Trophoblast cell (in vitro differentiated cells and primary cell): ENCODE data around the gene SERPIND1.

ENCODE experiments used
- DNase-seq, 2 donors: peaks; one replicate each; pipeline ENCODE4 v3.0.0-alpha.2; 2016
- H2AFZ ChIP-seq: 2 replicates; pipeline ENCODE4 v1.6.1; 2013; ENCODE audit warnings: low read length, moderate library complexity, mild to moderate bottlenecking; ENCODE audit not compliant: insufficient read depth, poor library complexity
- H2AK5ac ChIP-seq: 2 replicates; pipeline ENCODE4 v1.6.1; 2013; ENCODE audit warnings: mild to moderate bottlenecking, low read length
- H2BK120ac ChIP-seq: 2 replicates; pipeline ENCODE4 v1.6.1; 2013; ENCODE audit warnings: low read length, mild to moderate bottlenecking, moderate library complexity; ENCODE audit not compliant: insufficient read depth, poor library complexity
- H2BK12ac ChIP-seq: 2 replicates; pipeline ENCODE4 v1.6.1; 2013; ENCODE audit warnings: mild to moderate bottlenecking, low read length, moderate library complexity
- H2BK5ac ChIP-seq: 2 replicates; pipeline ENCODE4 v1.6.1; 2013; ENCODE audit warnings: low read length, low read depth, moderate library complexity, mild to moderate bottlenecking; ENCODE audit not compliant: poor library complexity
- H3K14ac ChIP-seq: 2 replicates; pipeline ENCODE4 v1.6.1; 2013; ENCODE audit warnings: mild to moderate bottlenecking, low read length
- H3K18ac ChIP-seq: 2 replicates; pipeline ENCODE4 v1.6.1; 2013; ENCODE audit warnings: mild to moderate bottlenecking, low read length
- H3K23ac ChIP-seq: 2 replicates; pipeline ENCODE4 v1.6.1; 2013; ENCODE audit warnings: low read length
- H3K27ac ChIP-seq: 2 replicates; pipeline ENCODE4 v1.5.1; 2013; ENCODE audit warnings: low read depth, mild to moderate bottlenecking, inconsistent platforms, low read length, moderate library complexity
- H3K27me3 ChIP-seq: 2 replicates; pipeline ENCODE4 v1.6.1; 2013; ENCODE audit warnings: inconsistent platforms, mild to moderate bottlenecking, low read length, moderate library complexity; ENCODE audit not compliant: insufficient read depth
- H3K36me3 ChIP-seq, 2 experiments: 1 replicate in 1 of 2; 2 replicates in 1 of 2; pipeline ENCODE4 v1.6.1; 2013; ENCODE audit warnings: low read length in 2 of 2, mild to moderate bottlenecking in 2 of 2, moderate library complexity in 1 of 2; ENCODE audit not compliant: insufficient read depth in 2 of 2, control insufficient read depth in 1 of 2
- H3K4ac ChIP-seq: 2 replicates; pipeline ENCODE4 v1.6.1; 2013; ENCODE audit warnings: low read depth, mild to moderate bottlenecking, low read length, moderate library complexity
- H3K4me1 ChIP-seq, 2 experiments: 1 replicate in 1 of 2; 2 replicates in 1 of 2; pipeline ENCODE4 v1.6.1; 2013; ENCODE audit warnings: low read length in 2 of 2, mild to moderate bottlenecking in 2 of 2, moderate library complexity in 1 of 2; ENCODE audit not compliant: insufficient read depth in 2 of 2, control insufficient read depth in 1 of 2
- H3K4me2 ChIP-seq: 2 replicates; pipeline ENCODE4 v1.6.1; 2013; ENCODE audit warnings: inconsistent platforms, mild to moderate bottlenecking, low read length, moderate library complexity
- H3K4me3 ChIP-seq: 2 replicates; pipeline ENCODE4 v1.5.1; 2013; ENCODE audit warnings: mild to moderate bottlenecking, low read depth, low read length, inconsistent platforms
- H3K79me1 ChIP-seq: one replicate; pipeline ENCODE4 v1.6.1; 2013; ENCODE audit warnings: low read length
- H3K79me2 ChIP-seq: 2 replicates; pipeline ENCODE4 v1.6.1; 2013; ENCODE audit warnings: low read length, mild to moderate bottlenecking; ENCODE audit not compliant: control insufficient read depth, insufficient read depth, poor library complexity
- H3K9ac ChIP-seq: 2 replicates; pipeline ENCODE4 v1.6.1; 2013; ENCODE audit warnings: mild to moderate bottlenecking, low read length
- H3K9me3 ChIP-seq: 2 replicates; pipeline ENCODE4 v1.6.1; 2013; ENCODE audit warnings: low read depth, mild to moderate bottlenecking, control low read depth, inconsistent platforms, low read length; ENCODE audit not compliant: insufficient read depth
- H4K12ac ChIP-seq: 2 replicates; pipeline ENCODE4 v1.6.1; 2013; ENCODE audit warnings: low read depth, mild to moderate bottlenecking, low read length, moderate library complexity
- H4K8ac ChIP-seq: 2 replicates; pipeline ENCODE4 v1.6.1; 2013; ENCODE audit warnings: low read depth, mild to moderate bottlenecking, low read length, moderate library complexity
- H4K91ac ChIP-seq: one replicate; pipeline ENCODE4 v1.6.1; 2013; ENCODE audit warnings: low read depth, mild to moderate bottlenecking, low read length, moderate library complexity
- WGBS: extraction: QIAGEN DNeasy Blood & Tissue Kit; methylation state at CpG from one replicate; pipeline ENCODE4 v1.1.7; 2013; ENCODE audit warnings: missing lambda C conversion rate; ENCODE audit not compliant: insufficient read length, insufficient coverage; ENCODE audit errors: extremely low coverage; 5-methylcytosine and 5-hydroxymethylcytosine counted together

Gene SERPIND1

DNA sequence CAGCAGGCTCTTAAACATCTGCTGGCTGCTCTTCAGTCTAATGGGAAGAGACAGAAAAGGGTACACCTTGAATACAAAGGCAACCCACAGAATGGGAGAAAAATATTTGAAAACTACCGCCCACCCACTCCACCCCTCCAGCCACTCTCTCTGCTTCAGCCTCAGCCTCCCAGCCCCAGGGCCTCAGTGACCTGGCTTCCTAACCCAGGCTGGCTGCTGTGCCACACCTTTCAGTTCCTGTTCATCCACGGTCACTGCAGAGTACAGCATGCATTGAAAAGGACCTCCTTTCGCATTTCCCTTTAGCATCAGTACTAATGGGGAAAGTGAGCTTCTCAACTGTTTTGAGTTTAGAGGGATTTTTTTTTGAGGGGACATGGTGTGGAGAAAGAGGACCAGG, 28.8 kb upstream of the SERPIND1 start:
- H2AFZ ChIP-seq: no peak overlapping the region
- no peak overlapping the region for H4K8ac ChIP-seq
- no peak overlapping the region for H2BK120ac ChIP-seq
- no peak overlapping the region for H3K4ac ChIP-seq
- H4K12ac ChIP-seq: no peak overlapping the region
- H3K79me2 ChIP-seq: no peaks in the 10 kb centered on the region
- no peaks in the 10 kb centered on the region for H3K9me3 ChIP-seq
- H3K27ac ChIP-seq: no peak overlapping the region
- H3K4me3 ChIP-seq: no peak overlapping the region
- peaks cover 31 to 39% of the 10 kb centered on the region in 2 experiments for H3K36me3 ChIP-seq
- no peaks in the 10 kb centered on the region for H3K79me1 ChIP-seq
- H3K27me3 ChIP-seq: no peaks in the 10 kb centered on the region
- no peak overlapping the region for H3K18ac ChIP-seq
- no peak overlapping the region for H2BK12ac ChIP-seq
- H4K91ac ChIP-seq: no peak overlapping the region
- no peak overlapping the region for H3K23ac ChIP-seq
- no peak overlapping the region for H2AK5ac ChIP-seq
- no CpG with 5 or more reads among the region's 3 CpGs for WGBS
- H3K4me2 ChIP-seq: no peak overlapping the region
- H3K14ac ChIP-seq: no peak overlapping the region
- H3K4me1 ChIP-seq: no peaks in the 10 kb centered on the region
- no peak for DNase-seq
- peak overlapping the region; percentile 35 for H3K9ac ChIP-seq
- H2BK5ac ChIP-seq: no peak overlapping the region

DNA sequence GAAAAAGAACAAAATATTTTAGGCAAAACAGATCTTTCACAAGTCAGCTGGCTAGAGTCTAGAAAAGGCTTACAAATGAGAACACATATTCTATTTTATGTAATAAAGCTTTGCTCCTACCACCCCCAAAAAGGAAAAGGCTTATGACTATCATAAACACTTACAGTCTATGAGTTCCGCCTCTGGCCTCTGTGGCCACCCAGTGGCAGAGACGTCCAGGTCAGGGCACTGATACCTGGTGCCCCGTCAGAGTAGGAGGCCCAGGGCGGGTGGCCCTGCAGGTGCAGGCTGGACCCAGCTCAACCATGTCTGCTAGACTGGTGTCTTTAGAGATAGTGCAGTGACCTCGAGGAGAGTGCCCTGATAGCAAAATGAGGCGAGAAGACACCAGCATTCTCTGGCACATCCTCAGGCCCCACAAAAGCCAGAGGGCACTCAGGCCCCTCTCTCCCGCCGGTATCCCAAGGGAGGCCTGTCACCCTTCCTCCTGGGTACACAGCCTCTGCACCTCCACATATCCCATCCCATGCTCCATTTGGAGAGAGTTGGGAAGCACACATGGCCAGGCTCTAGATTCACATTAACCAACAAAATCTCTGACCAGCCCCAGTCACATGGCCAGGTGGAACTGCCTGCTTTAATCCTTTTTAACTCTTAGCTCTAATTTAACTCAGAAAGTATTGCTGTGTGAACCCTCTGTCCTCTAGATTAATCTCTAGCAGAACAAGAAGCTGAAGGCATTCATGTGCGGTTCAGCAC, 27.3 kb upstream of the SERPIND1 start:
- Histone ChIP-seq H2AFZ (no peak overlapping the region), H3K18ac (no peak overlapping the region), H2AK5ac (no peak overlapping the region), H3K4me3 (no peak overlapping the region), H3K23ac (no peak overlapping the region), H3K4ac (no peak overlapping the region), H4K12ac (no peak overlapping the region), H3K9ac (no peak overlapping the region), H2BK5ac (no peak overlapping the region), H3K79me1 (no peaks in the 10 kb centered on the region), H4K91ac (no peak overlapping the region), H3K27ac (no peak overlapping the region), H3K79me2 (no peaks in the 10 kb centered on the region), H4K8ac (no peak overlapping the region), H3K9me3 (no peaks in the 10 kb centered on the region), H3K36me3 (peaks cover 35 to 49% of the 10 kb centered on the region in 2 experiments), H3K4me1 (no peaks in the 10 kb centered on the region), H3K27me3 (no peaks in the 10 kb centered on the region), H3K14ac (no peak overlapping the region), H2BK12ac (no peak overlapping the region), H3K4me2 (no peak overlapping the region), H2BK120ac (no peak overlapping the region)
- WGBS: no CpG with 5 or more reads among the region's 9 CpGs
- no peak for DNase-seq

DNA sequence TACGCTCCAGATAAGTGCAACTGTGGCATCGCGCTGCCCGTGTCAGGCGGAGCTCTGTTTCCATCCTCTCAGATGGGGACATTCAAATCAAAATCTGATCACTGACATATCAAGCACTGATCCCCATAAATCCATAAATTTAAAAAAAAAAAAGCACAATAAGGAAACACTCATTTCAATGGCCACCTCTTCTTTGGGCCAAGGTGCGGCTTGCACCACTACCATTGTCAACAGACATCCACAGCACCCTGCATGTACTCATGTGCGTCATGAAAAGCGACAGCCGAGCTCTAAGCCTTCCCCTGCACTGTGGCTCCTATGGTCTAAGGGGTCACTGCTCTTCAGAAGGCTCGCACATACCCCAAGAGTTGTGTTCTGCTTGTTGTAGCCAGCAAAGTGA, 26.7 kb upstream of the SERPIND1 start:
- no CpG with 5 or more reads among the region's 10 CpGs for WGBS
- Histone ChIP-seq H3K4me3 (no peak overlapping the region), H3K9ac (no peak overlapping the region), H4K12ac (no peak overlapping the region), H3K4me2 (no peak overlapping the region), H3K18ac (no peak overlapping the region), H2BK5ac (no peak overlapping the region), H4K91ac (no peak overlapping the region), H3K23ac (no peak overlapping the region), H2BK120ac (no peak overlapping the region), H3K4me1 (no peaks in the 10 kb centered on the region), H3K27ac (no peak overlapping the region), H3K14ac (no peak overlapping the region), H3K4ac (no peak overlapping the region), H3K79me2 (no peaks in the 10 kb centered on the region), H2AFZ (no peak overlapping the region), H2BK12ac (no peak overlapping the region), H3K79me1 (no peaks in the 10 kb centered on the region), H3K27me3 (no peaks in the 10 kb centered on the region), H2AK5ac (no peak overlapping the region), H4K8ac (no peak overlapping the region), H3K36me3 (peaks cover 35 to 51% of the 10 kb centered on the region in 2 experiments), H3K9me3 (no peaks in the 10 kb centered on the region)
- no peak for DNase-seq

DNA sequence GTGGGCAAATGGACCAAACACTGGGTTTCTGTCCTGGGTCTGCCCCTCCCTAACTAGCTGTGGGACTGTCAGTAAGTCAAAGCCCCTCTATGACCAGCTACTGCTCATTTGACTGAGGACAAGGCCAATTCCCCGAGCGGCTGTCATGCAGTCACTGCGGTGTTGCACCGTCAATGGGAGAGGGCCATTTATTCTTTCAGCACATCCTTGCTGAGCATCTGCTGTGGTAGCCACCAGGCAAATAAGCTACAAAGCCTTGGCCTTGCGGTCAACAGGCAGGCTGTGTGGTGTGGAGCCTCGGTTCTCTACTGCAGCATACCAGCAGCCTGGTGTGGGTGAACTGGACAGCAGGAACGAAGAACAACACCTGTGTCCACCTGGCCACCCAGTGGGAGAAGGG, 25.8 kb upstream of the SERPIND1 start:
- no peak overlapping the region for H3K23ac ChIP-seq
- H3K9ac ChIP-seq: no peak overlapping the region
- H3K27ac ChIP-seq: no peak overlapping the region
- no peak overlapping the region for H2AFZ ChIP-seq
- no peak overlapping the region for H3K4me3 ChIP-seq
- no peaks in the 10 kb centered on the region for H3K9me3 ChIP-seq
- no peak overlapping the region for H2AK5ac ChIP-seq
- H4K8ac ChIP-seq: no peak overlapping the region
- DNase-seq: no peak
- no peak overlapping the region for H2BK12ac ChIP-seq
- no peak overlapping the region for H4K12ac ChIP-seq
- H2BK120ac ChIP-seq: no peak overlapping the region
- no peaks in the 10 kb centered on the region for H3K79me1 ChIP-seq
- no peak overlapping the region for H3K14ac ChIP-seq
- no peak overlapping the region for H2BK5ac ChIP-seq
- no CpG with 5 or more reads among the region's 7 CpGs for whole genome bisulfite sequencing
- H3K4me1 ChIP-seq: no peaks in the 10 kb centered on the region
- no peak overlapping the region for H3K18ac ChIP-seq
- peaks cover 34 to 52% of the 10 kb centered on the region in 2 experiments for H3K36me3 ChIP-seq
- H3K79me2 ChIP-seq: no peaks in the 10 kb centered on the region
- no peak overlapping the region for H3K4me2 ChIP-seq
- H3K4ac ChIP-seq: no peak overlapping the region
- H4K91ac ChIP-seq: no peak overlapping the region
- H3K27me3 ChIP-seq: no peaks in the 10 kb centered on the region
